Keratinocyte (primary cell): ENCODE data around the gene NCOA3.

Experiments
- EZH2 ChIP-seq: IDR thresholded peaks from one replicate; pipeline ENCODE4 v1.6.1; 2012; ENCODE audit warnings: inconsistent platforms, mild to moderate bottlenecking, low read length, moderate library complexity
- TF ChIP-seq, protein P1 (sequence below), 3 experiments: IDR thresholded peaks in 1 of 3; conservative IDR thresholded peaks in 1 of 3; optimal IDR thresholded peaks in 1 of 3; 2 replicates in 2 of 3; 3 replicates in 1 of 3; pipeline versions ENCODE3 to v1.5.1; 2011; ENCODE audit warnings: low read length in 3 of 3, mild to moderate bottlenecking in 3 of 3, moderate library complexity in 2 of 3, control low read depth in 1 of 3, inconsistent platforms in 1 of 3; ENCODE audit not compliant: insufficient read depth in 2 of 3; ENCODE audit errors: extremely low read depth in 1 of 3

DNA sequence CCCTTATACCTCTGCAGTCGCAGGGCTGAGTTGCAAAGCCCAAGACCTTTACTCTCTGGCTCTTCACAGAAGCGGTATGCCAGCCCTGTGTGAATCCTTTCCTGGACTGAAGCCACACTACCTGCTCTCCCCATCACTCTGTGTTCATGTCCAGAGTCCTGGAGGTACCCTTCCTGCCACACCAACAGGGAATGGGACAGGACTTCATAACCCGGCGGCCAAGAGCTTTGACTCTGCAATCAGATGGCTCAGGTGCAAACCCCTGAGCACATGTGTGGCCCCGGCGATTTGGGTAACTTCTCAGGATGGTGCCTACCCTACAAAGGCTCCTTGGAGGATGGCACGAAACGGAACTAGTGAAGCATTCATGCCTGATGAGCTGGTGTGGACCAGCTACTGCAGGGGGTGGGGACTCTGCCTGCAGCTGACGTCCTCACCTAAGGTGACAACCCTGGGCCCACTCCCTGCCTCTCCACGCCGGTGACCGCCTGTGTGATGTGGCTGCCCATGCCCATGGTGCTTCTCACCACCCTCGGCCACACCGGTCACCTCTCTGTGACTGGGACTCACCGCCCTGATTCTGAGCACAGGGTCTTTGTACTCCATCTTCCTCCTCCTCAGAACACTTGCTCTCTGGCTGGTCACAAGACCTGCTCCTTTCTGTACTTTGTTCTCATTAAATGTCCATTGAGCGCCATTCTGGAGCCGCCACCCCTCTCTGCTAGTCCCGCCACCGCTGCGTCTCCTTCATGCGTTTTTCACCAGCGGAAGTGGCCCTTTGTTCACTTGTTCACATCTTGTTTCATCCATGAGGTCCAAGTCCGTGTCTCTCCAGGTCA is 166.8 kb downstream of the NCOA3 start:
- TF ChIP-seq, protein P1, sequence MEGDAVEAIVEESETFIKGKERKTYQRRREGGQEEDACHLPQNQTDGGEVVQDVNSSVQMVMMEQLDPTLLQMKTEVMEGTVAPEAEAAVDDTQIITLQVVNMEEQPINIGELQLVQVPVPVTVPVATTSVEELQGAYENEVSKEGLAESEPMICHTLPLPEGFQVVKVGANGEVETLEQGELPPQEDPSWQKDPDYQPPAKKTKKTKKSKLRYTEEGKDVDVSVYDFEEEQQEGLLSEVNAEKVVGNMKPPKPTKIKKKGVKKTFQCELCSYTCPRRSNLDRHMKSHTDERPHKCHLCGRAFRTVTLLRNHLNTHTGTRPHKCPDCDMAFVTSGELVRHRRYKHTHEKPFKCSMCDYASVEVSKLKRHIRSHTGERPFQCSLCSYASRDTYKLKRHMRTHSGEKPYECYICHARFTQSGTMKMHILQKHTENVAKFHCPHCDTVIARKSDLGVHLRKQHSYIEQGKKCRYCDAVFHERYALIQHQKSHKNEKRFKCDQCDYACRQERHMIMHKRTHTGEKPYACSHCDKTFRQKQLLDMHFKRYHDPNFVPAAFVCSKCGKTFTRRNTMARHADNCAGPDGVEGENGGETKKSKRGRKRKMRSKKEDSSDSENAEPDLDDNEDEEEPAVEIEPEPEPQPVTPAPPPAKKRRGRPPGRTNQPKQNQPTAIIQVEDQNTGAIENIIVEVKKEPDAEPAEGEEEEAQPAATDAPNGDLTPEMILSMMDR (optimal IDR thresholded peaks at IDR 0.05 in 1 of 3, IDR thresholded peaks at IDR 0.05 in 1 of 3, conservative IDR thresholded peaks at IDR 0.05 in 1 of 3; ENCODE audit: extremely low read depth in 1 of 3, insufficient read depth in 2 of 3, low read length in 3 of 3) = no peak
- no peak for TF ChIP-seq EZH2
